ENCODE data around the gene CCM2L. TPM values are rescaled to one million over a fixed set of nuclear protein-coding genes. Genes with fewer than 3 reads are reported as not detected.
A peak's percentile ranks its signal among the peaks of the same experiment; 100 is the strongest.

CCM2L gene
- total RNA-seq, 1 donor: not detected

DNA sequence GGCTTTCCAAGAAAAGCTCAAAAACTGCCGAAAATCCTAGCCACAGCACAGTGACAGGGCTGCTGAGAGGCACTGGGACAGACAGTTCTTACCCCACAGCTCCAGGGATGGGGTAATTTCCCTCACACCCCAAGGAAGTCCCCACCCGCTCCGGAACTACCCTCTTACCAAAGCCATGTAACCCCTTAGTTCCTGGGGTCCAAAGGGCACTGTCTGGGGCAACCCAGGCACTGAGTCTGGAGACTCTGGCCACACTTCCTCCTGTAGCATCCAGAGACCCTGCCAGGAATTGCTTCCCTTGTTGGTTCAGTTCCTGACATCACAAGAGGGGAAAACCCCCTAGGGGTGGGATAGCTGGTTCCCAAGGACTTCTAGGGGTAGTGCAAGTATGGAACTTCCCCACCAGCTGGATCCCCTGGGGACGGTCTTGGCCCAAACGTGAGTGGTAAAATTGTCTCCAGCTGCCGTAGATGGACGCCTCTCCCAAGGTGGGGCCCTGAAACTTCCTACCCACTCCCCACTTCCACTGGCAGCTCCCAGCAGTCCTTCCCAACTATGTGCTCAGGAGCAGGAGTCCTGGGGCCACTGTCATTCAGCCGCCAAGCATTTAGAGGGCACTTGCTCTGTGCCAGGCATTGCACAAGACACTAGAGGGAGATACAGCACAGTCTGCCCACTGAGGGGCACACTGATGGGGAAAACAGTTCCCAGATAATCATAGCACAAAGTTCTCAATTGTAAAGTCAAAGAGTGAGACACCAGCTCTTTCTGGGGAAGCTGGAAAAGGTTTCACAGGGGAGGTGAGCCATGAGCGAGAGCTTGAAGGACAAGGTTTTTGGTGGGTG is 24.6 kb downstream of the CCM2L start:
- H3K4me3 ChIP-seq (ENCODE audit: low read depth, low read length): no peak overlapping the region
- DNase-seq (ENCODE audit: low read depth): no peak
- TF ChIP-seq, protein P1, sequence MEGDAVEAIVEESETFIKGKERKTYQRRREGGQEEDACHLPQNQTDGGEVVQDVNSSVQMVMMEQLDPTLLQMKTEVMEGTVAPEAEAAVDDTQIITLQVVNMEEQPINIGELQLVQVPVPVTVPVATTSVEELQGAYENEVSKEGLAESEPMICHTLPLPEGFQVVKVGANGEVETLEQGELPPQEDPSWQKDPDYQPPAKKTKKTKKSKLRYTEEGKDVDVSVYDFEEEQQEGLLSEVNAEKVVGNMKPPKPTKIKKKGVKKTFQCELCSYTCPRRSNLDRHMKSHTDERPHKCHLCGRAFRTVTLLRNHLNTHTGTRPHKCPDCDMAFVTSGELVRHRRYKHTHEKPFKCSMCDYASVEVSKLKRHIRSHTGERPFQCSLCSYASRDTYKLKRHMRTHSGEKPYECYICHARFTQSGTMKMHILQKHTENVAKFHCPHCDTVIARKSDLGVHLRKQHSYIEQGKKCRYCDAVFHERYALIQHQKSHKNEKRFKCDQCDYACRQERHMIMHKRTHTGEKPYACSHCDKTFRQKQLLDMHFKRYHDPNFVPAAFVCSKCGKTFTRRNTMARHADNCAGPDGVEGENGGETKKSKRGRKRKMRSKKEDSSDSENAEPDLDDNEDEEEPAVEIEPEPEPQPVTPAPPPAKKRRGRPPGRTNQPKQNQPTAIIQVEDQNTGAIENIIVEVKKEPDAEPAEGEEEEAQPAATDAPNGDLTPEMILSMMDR (IDR thresholded peaks at IDR 0.05; ENCODE audit: insufficient read depth, low read depth, low read length): peak; percentile 15

- TF ChIP-seq, protein P1 (IDR thresholded peaks at IDR 0.05; ENCODE audit: insufficient read depth, low read depth, low read length): no peak
- no peak for DNase-seq (ENCODE audit: low read depth)
- H3K4me3 ChIP-seq (ENCODE audit: low read depth, low read length): no peak overlapping the region
Observed at GRCh38 chr20:32035426-32035779, 25.2 kb downstream of the CCM2L start.

DNA sequence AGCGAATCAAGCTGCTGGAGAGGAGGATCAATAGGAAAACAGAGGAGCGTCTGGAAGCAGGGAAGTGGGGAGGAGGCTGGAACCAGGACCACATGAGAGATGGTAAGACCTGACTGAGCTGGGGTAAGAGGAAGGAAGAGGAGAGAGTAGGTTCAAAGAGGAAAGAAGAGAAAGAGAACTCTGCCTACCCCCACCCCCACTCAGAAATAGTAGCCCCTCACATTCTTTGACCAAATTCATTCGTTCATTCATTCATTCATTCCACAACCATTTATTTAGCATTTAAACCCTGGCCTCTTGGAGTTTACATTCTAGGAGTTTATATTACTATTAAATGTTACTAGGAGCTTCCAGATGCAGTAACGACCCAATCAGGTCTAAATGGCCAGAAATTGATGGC is 26.0 kb downstream of the CCM2L start:
- H3K4me3 ChIP-seq (ENCODE audit: low read depth, low read length): no peak overlapping the region
- no peak for DNase-seq (ENCODE audit: low read depth)
- TF ChIP-seq, protein P1 (IDR thresholded peaks at IDR 0.05; ENCODE audit: insufficient read depth, low read depth, low read length): no peak

- DNase-seq (ENCODE audit: low read depth): peak; percentile 30
- TF ChIP-seq, protein P1 (IDR thresholded peaks at IDR 0.05; ENCODE audit: insufficient read depth, low read depth, low read length): no peak
- no peak overlapping the region for H3K4me3 ChIP-seq (ENCODE audit: low read depth, low read length)
Observed at GRCh38 chr20:32036716-32037485, 26.7 kb downstream of the CCM2L start.

DNA sequence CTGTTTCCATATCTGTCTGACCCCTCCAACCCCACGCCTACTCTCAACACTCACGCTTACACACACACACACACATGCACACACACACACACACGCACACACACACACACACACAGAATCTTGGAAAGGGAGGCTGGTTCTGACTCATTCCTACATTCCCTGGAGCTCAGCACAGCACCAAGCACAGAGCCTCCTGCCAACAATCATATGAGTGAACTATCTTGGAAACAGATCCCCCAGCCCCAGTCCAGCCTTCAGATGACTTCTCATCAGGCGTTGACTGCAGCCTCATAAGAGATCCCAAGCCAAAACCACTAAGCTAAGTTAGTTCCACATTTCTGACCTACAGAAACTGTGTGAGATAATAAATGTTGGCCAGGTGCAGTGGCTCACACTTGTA is 27.7 kb downstream of the CCM2L start:
- peak; percentile 12 for DNase-seq (ENCODE audit: low read depth)
- H3K4me3 ChIP-seq (ENCODE audit: low read depth, low read length): no peak overlapping the region
- TF ChIP-seq, protein P1 (IDR thresholded peaks at IDR 0.05; ENCODE audit: insufficient read depth, low read depth, low read length): no peak

- DNase-seq (ENCODE audit: low read depth): no peak
- TF ChIP-seq, protein P1 (IDR thresholded peaks at IDR 0.05; ENCODE audit: insufficient read depth, low read depth, low read length): no peak
- no peak overlapping the region for H3K4me3 ChIP-seq (ENCODE audit: low read depth, low read length)
Observed at GRCh38 chr20:32040142-32040953, 30.1 kb downstream of the CCM2L start.

All from fibroblast of villous mesenchyme (primary cell).